ENCODE results near the gene ORC3.

Gene ORC3

GRCh38 chr6:87668013-87668412 is 78.1 kb downstream of the ORC3 start:
- TF ChIP-seq CTCF (IDR thresholded peaks at IDR 0.05; ENCODE audit: low read depth, low read length) (no peak), MAX (IDR thresholded peaks at IDR 0.05; ENCODE audit: low read depth, low read length) (no peak), POLR2A (IDR thresholded peaks at IDR 0.05; ENCODE audit: extremely low read depth, insufficient read length) (no peak), MYC (IDR thresholded peaks at IDR 0.05; ENCODE audit: low read depth, low read length) (no peak)
- no peak for DNase-seq (ENCODE audit: low read depth)
- H3K4me3 ChIP-seq (ENCODE audit: low read depth, low read length), result no peak overlapping the region

GRCh38 chr6:87669051-87669450 is 79.1 kb downstream of the ORC3 start:
- no peak for DNase-seq (ENCODE audit: low read depth)
- no peak overlapping the region for H3K4me3 ChIP-seq (ENCODE audit: low read depth, low read length)
- TF ChIP-seq MAX (IDR thresholded peaks at IDR 0.05; ENCODE audit: low read depth, low read length), result no peak
- no peak for TF ChIP-seq POLR2A (IDR thresholded peaks at IDR 0.05; ENCODE audit: extremely low read depth, insufficient read length)
- TF ChIP-seq CTCF (IDR thresholded peaks at IDR 0.05; ENCODE audit: low read depth, low read length), result no peak
- no peak for TF ChIP-seq MYC (IDR thresholded peaks at IDR 0.05; ENCODE audit: low read depth, low read length)

- TF ChIP-seq MAX (IDR thresholded peaks at IDR 0.05; ENCODE audit: low read depth, low read length) (no peak), MYC (IDR thresholded peaks at IDR 0.05; ENCODE audit: low read depth, low read length) (no peak), CTCF (IDR thresholded peaks at IDR 0.05; ENCODE audit: low read depth, low read length) (no peak), POLR2A (IDR thresholded peaks at IDR 0.05; ENCODE audit: extremely low read depth, insufficient read length) (no peak)
- no peak for DNase-seq (ENCODE audit: low read depth)
- H3K4me3 ChIP-seq (ENCODE audit: low read depth, low read length), result no peak overlapping the region
Observed at GRCh38 chr6:87670707-87671106, 80.8 kb downstream of the ORC3 start.

- H3K4me3 ChIP-seq (ENCODE audit: low read depth, low read length), result no peak overlapping the region
- TF ChIP-seq CTCF (IDR thresholded peaks at IDR 0.05; ENCODE audit: low read depth, low read length), result no peak
- no peak for TF ChIP-seq POLR2A (IDR thresholded peaks at IDR 0.05; ENCODE audit: extremely low read depth, insufficient read length)
- TF ChIP-seq MAX (IDR thresholded peaks at IDR 0.05; ENCODE audit: low read depth, low read length), result no peak
- TF ChIP-seq MYC (IDR thresholded peaks at IDR 0.05; ENCODE audit: low read depth, low read length), result no peak
- peak; percentile 77 for DNase-seq (ENCODE audit: low read depth)
Observed at GRCh38 chr6:87671555-87672029, 81.7 kb downstream of the ORC3 start.

GRCh38 chr6:87672641-87673040 is 82.7 kb downstream of the ORC3 start:
- H3K4me3 ChIP-seq (ENCODE audit: low read depth, low read length), result no peak overlapping the region
- no peak for TF ChIP-seq MAX (IDR thresholded peaks at IDR 0.05; ENCODE audit: low read depth, low read length)
- no peak for TF ChIP-seq POLR2A (IDR thresholded peaks at IDR 0.05; ENCODE audit: extremely low read depth, insufficient read length)
- no peak for TF ChIP-seq CTCF (IDR thresholded peaks at IDR 0.05; ENCODE audit: low read depth, low read length)
- DNase-seq (ENCODE audit: low read depth), result no peak

- TF ChIP-seq CTCF (IDR thresholded peaks at IDR 0.05; ENCODE audit: low read depth, low read length) (no peak), MAX (IDR thresholded peaks at IDR 0.05; ENCODE audit: low read depth, low read length) (no peak), POLR2A (IDR thresholded peaks at IDR 0.05; ENCODE audit: extremely low read depth, insufficient read length) (no peak), MYC (IDR thresholded peaks at IDR 0.05; ENCODE audit: low read depth, low read length) (no peak)
- DNase-seq (ENCODE audit: low read depth), result no peak
- H3K4me3 ChIP-seq (ENCODE audit: low read depth, low read length), result no peak overlapping the region
Observed at GRCh38 chr6:87673237-87673636, 83.3 kb downstream of the ORC3 start.

Data from NB4 (cell line).